Measurements from ENCODE around the gene OLA1.

Gene OLA1

GRCh38 chr2:174224125-174224524, 24.2 kb downstream of the OLA1 start:
- DNase-seq: no peak

- no peak for DNase-seq
Observed at GRCh38 chr2:174223388-174223787, 24.9 kb downstream of the OLA1 start.

GRCh38 chr2:174222154-174222553, 26.2 kb downstream of the OLA1 start:
- no peak for DNase-seq

- DNase-seq: no peak
Observed at GRCh38 chr2:174219321-174219720, 29.0 kb downstream of the OLA1 start.

GRCh38 chr2:174218773-174219172, 29.6 kb downstream of the OLA1 start:
- DNase-seq: no peak

DNA sequence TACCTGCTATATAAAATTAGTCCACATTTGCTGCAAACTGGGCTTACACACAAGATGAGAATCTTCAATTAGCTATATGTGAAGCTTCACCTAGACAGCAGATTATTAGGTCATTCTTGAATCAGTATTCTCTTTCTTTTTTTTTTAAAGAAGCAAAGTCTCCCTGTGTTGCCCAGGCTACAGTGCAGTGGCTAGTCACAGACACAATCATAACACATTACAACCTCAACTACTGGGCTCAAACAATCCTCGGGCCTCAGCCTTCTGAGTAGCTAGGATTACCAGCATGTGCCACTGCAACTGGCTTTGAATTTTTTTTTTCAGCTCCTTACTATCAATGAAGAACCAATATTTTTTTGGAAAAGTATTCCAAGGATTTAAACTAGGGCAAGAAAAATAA, 30.5 kb downstream of the OLA1 start:
- DNase-seq: no peak

GRCh38 chr2:174211954-174212353, 36.4 kb downstream of the OLA1 start:
- DNase-seq: no peak

GRCh38 chr2:174210862-174211261, 37.5 kb downstream of the OLA1 start:
- no peak for DNase-seq

DNA sequence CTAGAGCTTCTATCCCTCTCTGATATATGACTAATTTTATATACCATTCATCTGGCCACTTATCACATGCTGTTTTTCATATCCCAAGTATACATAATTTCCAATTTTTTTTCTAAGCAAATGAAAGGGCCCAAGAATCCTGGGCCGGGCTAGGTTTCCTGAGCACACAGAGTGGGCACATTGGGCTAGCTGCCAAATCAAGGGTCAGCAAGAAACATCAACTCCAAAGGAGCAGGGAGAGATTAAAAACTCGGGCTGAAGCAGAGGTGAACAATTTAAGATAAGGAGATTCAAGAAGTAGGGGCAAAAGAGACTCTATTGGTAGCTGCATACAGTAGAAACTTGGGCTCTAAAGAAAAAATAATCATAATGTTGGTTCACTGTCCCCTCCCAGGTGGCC, 39.0 kb downstream of the OLA1 start:
- DNase-seq: no peak

DNA sequence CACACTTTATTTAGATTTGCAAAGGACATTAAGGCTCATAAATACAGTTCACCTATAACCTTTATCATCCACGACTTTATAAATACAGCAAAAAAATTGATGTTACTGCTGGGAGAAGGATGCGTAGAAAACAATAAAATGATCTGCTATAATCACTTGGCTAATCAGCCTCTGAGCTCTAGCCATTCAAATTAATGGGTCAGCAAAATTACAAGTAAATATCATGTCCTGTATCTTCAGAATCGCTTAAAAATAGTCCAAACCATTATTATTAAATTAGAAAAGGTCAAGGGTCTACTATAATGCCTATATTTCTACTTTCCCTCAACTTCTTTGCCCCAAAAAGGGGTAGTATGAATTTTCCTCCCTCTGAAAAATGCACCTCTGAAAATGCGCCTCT, 40.3 kb downstream of the OLA1 start:
- no peak for DNase-seq

DNA sequence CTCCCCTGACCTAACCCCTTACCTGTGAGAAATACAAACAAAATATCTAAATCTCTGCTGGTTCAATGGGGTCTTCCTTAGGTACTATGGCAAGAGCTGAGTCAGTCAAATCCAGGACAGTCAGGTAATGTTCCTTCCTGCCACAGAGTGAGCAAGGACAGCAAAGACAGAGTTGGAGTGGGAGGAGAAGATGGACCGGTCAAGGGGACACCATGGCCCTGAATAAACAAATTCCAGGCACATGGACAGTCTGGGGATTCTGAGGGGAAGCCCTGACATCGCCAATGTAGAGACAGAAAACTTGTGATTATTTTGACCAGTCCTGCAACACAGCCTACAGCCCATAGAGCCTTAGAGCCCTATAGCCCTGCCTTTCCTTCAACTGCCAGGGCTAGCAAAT, 42.8 kb downstream of the OLA1 start:
- no peak for DNase-seq

DNA sequence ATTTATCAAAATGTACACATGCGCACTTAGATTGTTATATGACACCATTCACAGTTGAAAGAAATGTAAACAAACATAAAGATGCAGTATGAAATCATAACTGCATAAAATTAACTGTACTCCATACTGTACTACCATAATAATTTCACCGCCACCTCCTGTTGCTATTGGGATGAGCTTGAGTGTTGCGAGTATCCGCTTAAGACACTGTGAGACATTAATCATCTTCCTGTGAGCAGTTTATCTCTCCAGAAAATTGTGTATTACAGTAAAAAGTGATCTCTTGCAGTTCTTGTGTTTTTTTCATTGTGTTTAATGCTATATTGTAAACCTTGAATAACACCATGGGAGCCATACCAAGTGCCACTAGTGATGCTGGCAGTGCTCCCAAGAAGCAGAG, 46.1 kb downstream of the OLA1 start:
- DNase-seq: no peak

DNA sequence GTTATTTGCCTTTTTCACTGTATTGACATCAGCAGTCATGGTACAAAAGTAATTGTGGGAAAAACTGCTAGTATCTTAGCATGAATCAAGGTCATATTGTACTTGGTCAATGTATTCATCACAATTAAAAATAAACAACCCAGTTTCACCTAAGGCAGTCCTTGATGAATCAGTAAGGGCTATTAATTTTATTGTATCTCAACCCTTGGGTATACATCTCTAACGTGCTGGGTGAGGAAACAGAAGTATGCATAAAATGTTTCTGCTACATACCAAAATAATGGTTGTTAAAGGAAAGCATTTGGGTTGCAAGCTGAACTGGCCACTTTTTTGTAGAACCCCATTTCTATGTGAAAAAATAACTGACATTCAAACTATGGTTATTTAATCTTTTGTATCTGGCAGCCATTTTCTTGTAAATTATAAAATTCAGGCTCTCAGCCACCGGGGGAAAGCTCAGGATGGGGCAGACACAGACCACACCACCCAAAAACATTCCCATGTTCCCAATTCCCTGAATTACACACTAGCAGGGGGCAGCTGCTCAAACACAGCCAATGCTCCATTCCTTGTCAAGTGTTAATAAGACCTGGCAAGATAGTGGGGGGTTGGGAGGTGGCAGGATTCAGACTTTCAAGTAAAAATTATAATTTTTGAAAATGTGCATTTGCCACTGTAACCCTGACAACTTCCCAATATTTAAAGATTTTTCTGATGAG, 49.3 kb downstream of the OLA1 start:
- DNase-seq: no peak

DNA sequence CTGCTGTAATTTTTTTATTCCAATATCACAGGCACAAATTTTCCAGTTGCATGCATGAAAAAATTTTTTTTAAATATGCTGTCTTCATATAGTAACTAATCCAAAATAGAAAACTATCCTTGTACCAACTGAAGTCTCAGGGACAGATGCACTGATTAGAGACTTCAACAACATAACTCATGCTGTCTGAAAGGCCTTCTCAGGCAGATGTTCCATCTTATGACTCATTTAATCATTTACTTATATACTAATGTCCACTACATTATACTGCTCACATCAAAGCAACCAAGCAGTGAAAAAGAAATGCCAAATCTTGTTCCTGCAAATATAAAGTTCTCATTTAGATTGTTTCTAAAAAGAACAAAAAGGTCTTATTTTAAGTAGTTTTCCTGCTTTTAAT, 53.1 kb downstream of the OLA1 start:
- no peak for DNase-seq

GRCh38 chr2:174193737-174194136, 54.6 kb downstream of the OLA1 start:
- DNase-seq: no peak

GRCh38 chr2:174192664-174193063, 55.7 kb downstream of the OLA1 start:
- DNase-seq: no peak

DNA sequence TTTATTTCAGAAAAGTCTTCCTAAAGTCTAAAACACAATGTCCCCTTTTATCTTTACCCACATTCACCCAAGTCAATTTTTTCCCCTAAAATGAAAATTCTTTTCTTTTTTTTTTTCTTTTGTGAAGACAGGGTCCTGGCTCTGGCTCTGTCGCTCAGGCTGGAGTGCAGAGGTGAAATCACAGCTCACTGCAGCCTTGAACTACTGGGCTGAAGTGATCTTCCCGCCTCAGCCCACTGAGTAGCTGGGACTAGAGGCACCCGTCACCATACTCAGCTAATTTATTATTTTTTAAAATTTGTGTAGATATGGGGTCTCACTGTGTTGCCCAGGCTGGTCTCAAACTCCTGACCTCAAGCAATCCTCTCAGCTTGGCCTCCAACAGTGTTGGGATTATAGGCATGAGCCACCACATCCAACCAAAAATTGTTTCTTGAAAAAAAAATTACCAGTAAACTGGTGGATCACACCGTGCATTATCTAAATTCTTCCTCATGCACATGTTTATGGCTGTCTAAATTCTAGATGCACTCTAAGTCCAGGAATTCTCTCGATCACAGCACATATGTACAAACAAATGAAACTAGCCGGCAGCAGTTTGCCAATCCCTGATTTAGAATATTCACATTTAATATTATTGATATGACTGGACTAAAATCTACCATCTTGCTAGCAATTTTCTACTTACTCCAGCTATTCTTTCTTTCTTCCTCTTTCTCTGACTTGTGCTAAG, 56.8 kb downstream of the OLA1 start:
- no peak for DNase-seq

- DNase-seq: no peak
Observed at GRCh38 chr2:174184915-174185314, 63.4 kb downstream of the OLA1 start.

DNA sequence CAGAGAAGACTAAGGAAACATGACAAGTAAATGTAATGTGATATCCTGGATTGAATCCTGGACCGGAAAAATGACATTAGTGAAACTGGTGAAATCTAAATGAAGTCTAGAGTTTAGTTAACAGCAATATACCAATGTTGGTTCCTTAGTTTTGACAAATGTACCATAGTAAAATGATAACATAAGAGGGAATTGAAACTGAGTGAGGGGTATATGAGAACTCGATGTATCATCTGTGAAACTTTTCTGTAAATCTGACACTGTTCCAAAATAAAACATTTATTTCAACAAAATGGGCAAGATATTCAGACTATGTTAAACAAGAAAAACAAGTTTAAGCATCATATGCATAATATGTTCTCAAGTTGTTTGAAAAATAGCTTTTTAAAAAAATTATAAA, 63.8 kb downstream of the OLA1 start:
- no peak for DNase-seq

GRCh38 chr2:174183076-174183475, 65.3 kb downstream of the OLA1 start:
- DNase-seq: no peak

DNA sequence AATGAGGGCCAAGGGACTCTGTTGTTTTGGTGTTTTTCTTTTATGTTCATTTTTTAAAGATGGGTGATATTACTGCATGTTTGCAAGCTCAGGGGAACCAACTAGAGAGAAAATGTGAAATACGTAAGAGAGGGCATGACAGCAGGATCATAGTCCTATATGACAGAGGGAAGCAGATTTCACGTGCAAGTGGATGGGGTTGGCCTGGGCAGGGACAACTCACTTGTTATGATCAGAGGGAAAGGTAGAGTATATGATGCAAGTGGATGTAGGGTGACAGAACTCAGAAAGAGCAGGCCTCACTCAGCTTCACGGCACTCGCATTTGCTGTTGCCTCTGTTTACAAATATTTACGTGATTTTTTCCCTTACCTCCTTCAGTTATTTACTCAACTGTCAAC, 67.0 kb downstream of the OLA1 start:
- no peak for DNase-seq

- no peak for DNase-seq
Observed at GRCh38 chr2:174180726-174181236, 67.6 kb downstream of the OLA1 start.

GRCh38 chr2:174180165-174180724, 68.1 kb downstream of the OLA1 start:
- no peak for DNase-seq

All from C1 segment of cervical spinal cord (tissue), 14 donors.